ENCODE data around the gene TENT4A. TPM values are rescaled to one million over a fixed set of nuclear protein-coding genes. Genes with fewer than 3 reads are reported as not detected.

Gene TENT4A
- total RNA-seq, 1 experiment from 2014 or later, result 25.6 TPM

- no peaks in the 10 kb centered on the region for H3K79me2 ChIP-seq (ENCODE audit: insufficient read depth, low read length)
- no peaks in the 10 kb centered on the region for H3K9me3 ChIP-seq (ENCODE audit: control insufficient read depth, low read depth, low read length)
- H3K23me2 ChIP-seq (ENCODE audit: insufficient read length, low read depth, low read length, poor library complexity, severe bottlenecking), result no peaks in the 10 kb centered on the region
- no peak overlapping the region for H3K56ac ChIP-seq (ENCODE audit: insufficient read length, low read depth, low read length)
- H3K14ac ChIP-seq (ENCODE audit: insufficient read depth, low read length), result no peak overlapping the region
- Mint-ChIP-seq H3K9me3 (peaks cover 0 to 4% of the 10 kb centered on the region in 2 experiments; a peak in 3 of 5 replicates), H3K27me3 (ENCODE audit: low read depth) (0 out of 2 replicates have a peak, but pooled peaks cover 2% of the 10 kb centered on the region), H3K4me1 (no peaks in the 10 kb centered on the region; a peak in 2 of 4 replicates), H3K27ac (no peak overlapping the region), H3K4me3 (no peak overlapping the region), H3K36me3 (ENCODE audit: insufficient read depth in 1 of 3, low read depth in 3 of 3) (no peaks in the 10 kb centered on the region)
- no peak overlapping the region for H2BK20ac ChIP-seq (ENCODE audit: low read depth, low read length, poor library complexity, severe bottlenecking)
- no peak overlapping the region for H2AK5ac ChIP-seq (ENCODE audit: insufficient read length, low read length)
- DNase-seq, result no peak
- no peak overlapping the region for H3K18ac ChIP-seq (ENCODE audit: insufficient read length, low read depth, low read length)
- H2AFZ ChIP-seq (ENCODE audit: low read length), result no peak overlapping the region
- no peak overlapping the region for H4K91ac ChIP-seq (ENCODE audit: insufficient read length, low read depth, low read length)
- no peak overlapping the region for H3K4me2 ChIP-seq (ENCODE audit: insufficient read depth, insufficient read length, low read length)
- H3T11ph ChIP-seq (ENCODE audit: low read length), result no peak overlapping the region
- no peak overlapping the region for H3K23ac ChIP-seq (ENCODE audit: insufficient read length, low read depth, low read length)
- H4K8ac ChIP-seq (replicated peaks; ENCODE audit: insufficient read length, low read depth, low read length), result no peak overlapping the region
- H2BK15ac ChIP-seq (ENCODE audit: low read depth, low read length), result no peak overlapping the region
- no peak overlapping the region for H4K5ac ChIP-seq (ENCODE audit: insufficient read length, low read depth, low read length)
- H3K4ac ChIP-seq (ENCODE audit: low read depth, low read length), result no peak overlapping the region
- no CpG with 5 or more reads among the region's 2 CpGs for WGBS (ENCODE audit: extremely low coverage, insufficient read length, low lambda C conversion rate)
- H2BK5ac ChIP-seq (ENCODE audit: insufficient read length, low read length), result no peak overlapping the region
- H3K79me1 ChIP-seq (ENCODE audit: insufficient read depth, low read depth, low read length, poor library complexity, severe bottlenecking), result no peaks in the 10 kb centered on the region
- H3K27me3 ChIP-seq (ENCODE audit: insufficient read depth, low read length), result no peaks in the 10 kb centered on the region
- H2BK120ac ChIP-seq (ENCODE audit: low read depth, low read length, poor library complexity, severe bottlenecking), result no peak overlapping the region
- no peak overlapping the region for H3K9ac ChIP-seq (ENCODE audit: extremely low read depth, insufficient read length, low read length)
- no peaks in the 10 kb centered on the region for H3K4me1 ChIP-seq (ENCODE audit: insufficient read depth, low read length)
- no peak for TF ChIP-seq CTCF (conservative IDR thresholded peaks at IDR 0.05)
- no peak overlapping the region for H2BK12ac ChIP-seq (ENCODE audit: insufficient read length, low read depth, low read length)
- no peaks in the 10 kb centered on the region for H4K20me1 ChIP-seq (ENCODE audit: control insufficient read depth, insufficient read depth, insufficient read length)
- H3K27ac ChIP-seq (ENCODE audit: insufficient read length, low read depth, low read length), result no peak overlapping the region
Observed at GRCh38 chr5:6783787-6784186, 70.6 kb downstream of the TENT4A start.
